ENCODE measurements around the gene ARMCX2.

DNA sequence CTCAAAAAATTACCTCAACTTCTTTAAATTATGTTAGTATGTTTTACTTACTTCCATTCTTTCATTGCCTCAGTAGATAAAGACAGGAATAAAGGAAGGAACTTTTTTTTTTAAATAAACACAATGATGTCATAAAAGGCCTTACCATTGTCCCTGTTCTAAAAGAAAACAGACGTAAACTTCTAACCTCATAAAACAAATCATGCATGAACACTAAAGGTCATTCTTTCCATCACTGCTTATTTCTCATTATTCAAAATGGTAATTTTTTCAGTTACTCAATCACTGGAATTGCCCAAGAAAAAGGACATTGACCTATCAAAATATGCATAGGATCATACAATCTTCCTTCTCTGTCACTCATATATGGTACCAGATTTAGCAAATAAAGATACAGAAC is 32.2 kb upstream of the ARMCX2 start:
- TF ChIP-seq YY1 (IDR thresholded peaks at IDR 0.05; ENCODE audit: low read depth), result no peak
- TF ChIP-seq CEBPB (IDR thresholded peaks at IDR 0.05), result 0 out of 2 replicates have a peak, but pooled peaks have one; percentile 34
- TF ChIP-seq TEAD4 (IDR thresholded peaks at IDR 0.05), result no peak
- TF ChIP-seq EP300 (IDR thresholded peaks at IDR 0.05; ENCODE audit: borderline replicate concordance), result no peak

All from Ishikawa (cell line).